ENCODE measurements around the gene PRKX.
"Not testable (repeated sequence)": the region's sequence is repeated elsewhere in the genome, so short reads cannot be mapped to it uniquely, and the experiment has no call there.

The PRKX gene

GRCh38 chrX:3639858-3640631 is 73.4 kb downstream of the PRKX start:
- DNase-seq = peak; percentile 60

GRCh38 chrX:3639236-3639635 is 74.2 kb downstream of the PRKX start:
- DNase-seq = no peak

- DNase-seq = peak; percentile 16
These were observed 75.1 kb downstream of the PRKX start for GRCh38 chrX:3638280-3638873.

GRCh38 chrX:3636803-3637202 is 76.6 kb downstream of the PRKX start:
- DNase-seq = no peak

GRCh38 chrX:3631196-3631595 is 82.3 kb downstream of the PRKX start:
- DNase-seq = no peak

GRCh38 chrX:3627594-3627993 is 85.9 kb downstream of the PRKX start:
- peak; percentile 2 for DNase-seq

GRCh38 chrX:3621414-3621813 is 92.0 kb downstream of the PRKX start:
- no peak for DNase-seq

GRCh38 chrX:3611744-3612143 is 101.7 kb downstream of the PRKX start:
- DNase-seq = not testable (repeated sequence)

GRCh38 chrX:3609810-3610209 is 103.6 kb downstream of the PRKX start:
- no peak for DNase-seq

- no peak for DNase-seq
These were observed 110.3 kb downstream of the PRKX start for GRCh38 chrX:3603026-3603661.

GRCh38 chrX:3599802-3600430 is 113.5 kb downstream of the PRKX start:
- DNase-seq = no peak

- no peak for DNase-seq
These were observed 114.7 kb downstream of the PRKX start for GRCh38 chrX:3598709-3599108.

- DNase-seq = no peak
These were observed 115.3 kb downstream of the PRKX start for GRCh38 chrX:3598046-3598605.

GRCh38 chrX:3592184-3592583 is 121.3 kb downstream of the PRKX start:
- no peak for DNase-seq

- peak; percentile 9 for DNase-seq
These were observed 124.0 kb downstream of the PRKX start for GRCh38 chrX:3589474-3589873.

GRCh38 chrX:3585719-3586118 is 127.7 kb downstream of the PRKX start:
- no peak for DNase-seq

GRCh38 chrX:3584415-3584996 is 128.9 kb downstream of the PRKX start:
- DNase-seq = no peak

GRCh38 chrX:3582451-3582850 is 131.0 kb downstream of the PRKX start:
- no peak for DNase-seq

GRCh38 chrX:3581609-3582108 is 131.8 kb downstream of the PRKX start:
- DNase-seq = no peak

GRCh38 chrX:3577551-3577950 is 135.9 kb downstream of the PRKX start:
- DNase-seq = no peak

GRCh38 chrX:3576886-3577501 is 136.5 kb downstream of the PRKX start:
- DNase-seq = no peak

- DNase-seq = no peak
These were observed 145.8 kb downstream of the PRKX start for GRCh38 chrX:3567686-3568085.

Measured in inflammatory macrophage treated with lipopolysaccharide for 4 hours (primary cell).